ENCODE data around the gene TMEM207.

GRCh38 chr3:190458040-190458439 is 8.3 kb upstream of the TMEM207 start:
- TF ChIP-seq GATA2 (IDR thresholded peaks at IDR 0.05; ENCODE audit: low read depth, low read length) (no peak), GATA3 (IDR thresholded peaks at IDR 0.05; ENCODE audit: low read depth, low read length) (no peak)

Measured in SH-SY5Y (cell line).